ENCODE results near the gene B3GALT5.

B3GALT5 gene

GRCh38 chr21:39721885-39722284, 109.1 kb downstream of the B3GALT5 start:
- WGBS, result 91% methylated on average over 1 of the region's 1 CpG
- Histone ChIP-seq H2BK15ac (ENCODE audit: low read depth, poor library complexity, severe bottlenecking) (no peak overlapping the region), H4K8ac (ENCODE audit: low read length) (no peak overlapping the region), H3K4ac (ENCODE audit: low read depth in 1 of 2, low read length in 2 of 2) (no peak overlapping the region), H3K9me3 (ENCODE audit: control insufficient read depth, low read length) (no peaks in the 10 kb centered on the region), H4K91ac (ENCODE audit: low read length) (no peak overlapping the region), H2BK5ac (ENCODE audit: low read depth, low read length, poor library complexity, severe bottlenecking) (no peak overlapping the region), H3K36me3 (ENCODE audit: control insufficient read depth in 1 of 2, insufficient read depth in 2 of 2, low read depth in 1 of 2, low read length in 2 of 2) (peaks cover 0 to 2% of the 10 kb centered on the region in 2 experiments), H3K9ac (ENCODE audit: low read length) (no peak overlapping the region), H3K27me3 (ENCODE audit: control insufficient read depth in 1 of 2, insufficient read depth in 1 of 2, low read length in 2 of 2) (peaks cover 0 to 4% of the 10 kb centered on the region in 2 experiments), H2AK5ac (ENCODE audit: low read length, severe bottlenecking) (no peak overlapping the region), H3K4me1 (ENCODE audit: control insufficient read depth, insufficient read depth, low read depth, low read length) (peaks cover 2% of the 10 kb centered on the region), H3K18ac (ENCODE audit: low read depth in 1 of 2, low read length in 2 of 2) (no peak overlapping the region), H3K27ac (ENCODE audit: low read length, poor library complexity, severe bottlenecking) (no peak overlapping the region), H3K23ac (ENCODE audit: low read length in 2 of 2) (no peak overlapping the region), H3K79me1 (replicated peaks; ENCODE audit: low read length, poor library complexity, severe bottlenecking) (no peaks in the 10 kb centered on the region), H2BK12ac (ENCODE audit: low read length in 2 of 2) (no peak overlapping the region), H3K14ac (ENCODE audit: low read length in 2 of 2) (no peak overlapping the region), H2AFZ (ENCODE audit: low read depth, low read length) (no peak overlapping the region), H2BK120ac (ENCODE audit: low read depth, low read length) (no peak overlapping the region), H3K4me3 (ENCODE audit: insufficient read depth in 1 of 2, low read depth in 1 of 2, low read length in 2 of 2) (no peak overlapping the region), H3K4me2 (ENCODE audit: low read length, poor library complexity, severe bottlenecking) (no peak overlapping the region)
- DNase-seq, result no peak

Data from mesenchymal stem cell (in vitro differentiated cells and primary cell).